ENCODE results near the gene CDC45.

CDC45 gene

GRCh38 chr22:19472233-19472632 is 7.5 kb upstream of the CDC45 start (continued):
- TF ChIP-seq PRDM2 (tag by site-specific recombination; IDR thresholded peaks at IDR 0.05; ENCODE audit: borderline replicate concordance) (no peak), KLF10 (tag by site-specific recombination; IDR thresholded peaks at IDR 0.05) (no peak), SP7 (tag by site-specific recombination; IDR thresholded peaks at IDR 0.05) (no peak), ZSCAN18 (tag by site-specific recombination; IDR thresholded peaks at IDR 0.05) (no peak)

- no peak overlapping the region for H3K4me3 ChIP-seq (ENCODE audit: low read depth, low read length)
- no peak for TF ChIP-seq ZNF121 (tag by site-specific recombination; IDR thresholded peaks at IDR 0.05)
- TF ChIP-seq ZNF398 (tag by site-specific recombination; IDR thresholded peaks at IDR 0.05) = no peak
- no peak for TF ChIP-seq ZNF529 (tag by site-specific recombination; IDR thresholded peaks at IDR 0.05; ENCODE audit: insufficient replicate concordance)
- no peak for TF ChIP-seq ZNF645 (tag by site-specific recombination; IDR thresholded peaks at IDR 0.05)
- TF ChIP-seq CTCF (tag by site-specific recombination; IDR thresholded peaks at IDR 0.05) = peak; percentile 22; the same call in 1 of the 2 replicates
- no peak for TF ChIP-seq ZNF426 (tag by site-specific recombination; IDR thresholded peaks at IDR 0.05)
- TF ChIP-seq OSR2 (tag by site-specific recombination; IDR thresholded peaks at IDR 0.05) = no peak
- no peak overlapping the region for H3K27ac ChIP-seq (ENCODE audit: extremely low read depth, low read depth, low read length)
- H3K36me3 ChIP-seq (ENCODE audit: control insufficient read depth in 2 of 2, insufficient read depth in 1 of 2, low read length in 2 of 2) = peaks cover 0 to 76% of the 10 kb centered on the region in 2 experiments; a peak in 2 of 3 replicates
- H3K4me1 ChIP-seq (ENCODE audit: control insufficient read depth, insufficient read depth, low read length) = no peaks in the 10 kb centered on the region
- CTCF ChIA-PET = interaction anchor here (0.7 to 3.1 kb wide), 14 partner anchors 9 to 724 kb away, joined by 3 to 27 read pairs (median 4); no protein-coding TSS in a partner anchor
- no peaks in the 10 kb centered on the region for H3K9me3 ChIP-seq (ENCODE audit: control insufficient read depth, insufficient read depth, low read depth, low read length)
- POLR2A ChIA-PET = interaction anchor here (0.6 to 1.8 kb wide), 2 partner anchors 40 to 246 kb away, joined by 5 read pairs; no protein-coding TSS in a partner anchor
Measured at GRCh38 chr22:19473578-19473977, 6.1 kb upstream of the CDC45 start.

Measured in HEK293 (cell line).